ENCODE measurements around the gene STK40.

STK40 gene

GRCh38 chr1:36385410-36386264 is at the start of gene STK40:
Gene STK40, minus strand, starts transcription at chr1:36385924. Its CDS starts 24,592 bp downstream, at chr1:36361332.
- peak; percentile 97 for DNase-seq
- in situ Hi-C loops (cut with MboI; ENCODE audit: low pct_unique_long_range_greater_than_20kb, low sequenced_read_pairs), result no loop called here

GRCh38 chr1:36433102-36433501 is 47.4 kb upstream of the STK40 start:
- DNase-seq, result no peak
- in situ Hi-C loops (cut with MboI; ENCODE audit: low pct_unique_long_range_greater_than_20kb, low sequenced_read_pairs), result no loop called here

- in situ Hi-C loops (cut with MboI; ENCODE audit: low pct_unique_long_range_greater_than_20kb, low sequenced_read_pairs), result no loop called here
- DNase-seq, result no peak
These were observed 46.9 kb upstream of the STK40 start for GRCh38 chr1:36432616-36433015.

- no peak for DNase-seq
- in situ Hi-C loops (cut with MboI; ENCODE audit: low pct_unique_long_range_greater_than_20kb, low sequenced_read_pairs), result no loop called here
These were observed 40.1 kb upstream of the STK40 start for GRCh38 chr1:36425791-36426190.

- in situ Hi-C loops (cut with MboI; ENCODE audit: low pct_unique_long_range_greater_than_20kb, low sequenced_read_pairs), result no loop called here
- no peak for DNase-seq
These were observed 35.9 kb upstream of the STK40 start for GRCh38 chr1:36421649-36422048.

GRCh38 chr1:36420836-36421317 is 35.2 kb upstream of the STK40 start:
- DNase-seq, result peak; percentile 95
- in situ Hi-C loops (cut with MboI; ENCODE audit: low pct_unique_long_range_greater_than_20kb, low sequenced_read_pairs), result no loop called here

GRCh38 chr1:36420409-36420808 is 34.7 kb upstream of the STK40 start:
- DNase-seq, result no peak
- in situ Hi-C loops (cut with MboI; ENCODE audit: low pct_unique_long_range_greater_than_20kb, low sequenced_read_pairs), result no loop called here

GRCh38 chr1:36419569-36419968 is 33.8 kb upstream of the STK40 start:
- DNase-seq, result no peak
- in situ Hi-C loops (cut with MboI; ENCODE audit: low pct_unique_long_range_greater_than_20kb, low sequenced_read_pairs), result no loop called here

GRCh38 chr1:36419140-36419539 is 33.4 kb upstream of the STK40 start:
- DNase-seq, result no peak
- in situ Hi-C loops (cut with MboI; ENCODE audit: low pct_unique_long_range_greater_than_20kb, low sequenced_read_pairs), result no loop called here

- in situ Hi-C loops (cut with MboI; ENCODE audit: low pct_unique_long_range_greater_than_20kb, low sequenced_read_pairs), result no loop called here
- DNase-seq, result no peak
These were observed 32.2 kb upstream of the STK40 start for GRCh38 chr1:36417931-36418330.

- in situ Hi-C loops (cut with MboI; ENCODE audit: low pct_unique_long_range_greater_than_20kb, low sequenced_read_pairs), result no loop called here
- DNase-seq, result no peak
These were observed 30.1 kb upstream of the STK40 start for GRCh38 chr1:36415661-36416326.

- in situ Hi-C loops (cut with MboI; ENCODE audit: low pct_unique_long_range_greater_than_20kb, low sequenced_read_pairs), result no loop called here
- DNase-seq, result no peak
These were observed 28.7 kb upstream of the STK40 start for GRCh38 chr1:36414384-36414783.

- in situ Hi-C loops (cut with MboI; ENCODE audit: low pct_unique_long_range_greater_than_20kb, low sequenced_read_pairs), result no loop called here
- DNase-seq, result peak; percentile 29
These were observed 26.2 kb upstream of the STK40 start for GRCh38 chr1:36411674-36412648.

- DNase-seq, result no peak
These were observed 22.8 kb upstream of the STK40 start for GRCh38 chr1:36408479-36408878.

GRCh38 chr1:36406440-36406839 is 20.7 kb upstream of the STK40 start:
- in situ Hi-C loops (cut with MboI; ENCODE audit: low pct_unique_long_range_greater_than_20kb, low sequenced_read_pairs), result no loop called here
- no peak for DNase-seq

More at GRCh38 chr1:36408479-36408878, 22.8 kb upstream of the STK40 start:
- in situ Hi-C loops (cut with MboI; ENCODE audit: low pct_unique_long_range_greater_than_20kb, low sequenced_read_pairs), result no loop called here

- DNase-seq, result no peak
These were observed 16.8 kb upstream of the STK40 start for GRCh38 chr1:36402504-36402890.

GRCh38 chr1:36401602-36402503 is 16.1 kb upstream of the STK40 start:
- in situ Hi-C loops (cut with MboI; ENCODE audit: low pct_unique_long_range_greater_than_20kb, low sequenced_read_pairs), result no loop called here
- DNase-seq, result no peak

More at GRCh38 chr1:36402504-36402890, 16.8 kb upstream of the STK40 start:
- in situ Hi-C loops (cut with MboI; ENCODE audit: low pct_unique_long_range_greater_than_20kb, low sequenced_read_pairs), result no loop called here
